ENCODE results near the gene CIRBP. TPM values are rescaled to one million over a fixed set of nuclear protein-coding genes. Genes with fewer than 3 reads are reported as not detected.

Gene CIRBP
- total RNA-seq, 4 donors from 2014 or later = 496 to 546 (median 545) TPM

- H3K4me3 ChIP-seq (ENCODE audit: low read depth, poor library complexity, severe bottlenecking) = no peak overlapping the region
- DNase-seq (ENCODE audit: low spot score in 2 of 2) = no peak
- intact Hi-C loops (cut with DNase I; ENCODE audit: low total_unique reads) = no loop called here
- 56 to 74% methylated on average over 10 to 14 of the region's 14 CpGs for WGBS, 2 donors
- no peak for TF ChIP-seq POLR2A (IDR thresholded peaks at IDR 0.05)
- no peak for TF ChIP-seq CTCF (IDR thresholded peaks at IDR 0.05)
Observed at GRCh38 chr19:1294688-1295087, 25.6 kb downstream of the CIRBP start.

DNA sequence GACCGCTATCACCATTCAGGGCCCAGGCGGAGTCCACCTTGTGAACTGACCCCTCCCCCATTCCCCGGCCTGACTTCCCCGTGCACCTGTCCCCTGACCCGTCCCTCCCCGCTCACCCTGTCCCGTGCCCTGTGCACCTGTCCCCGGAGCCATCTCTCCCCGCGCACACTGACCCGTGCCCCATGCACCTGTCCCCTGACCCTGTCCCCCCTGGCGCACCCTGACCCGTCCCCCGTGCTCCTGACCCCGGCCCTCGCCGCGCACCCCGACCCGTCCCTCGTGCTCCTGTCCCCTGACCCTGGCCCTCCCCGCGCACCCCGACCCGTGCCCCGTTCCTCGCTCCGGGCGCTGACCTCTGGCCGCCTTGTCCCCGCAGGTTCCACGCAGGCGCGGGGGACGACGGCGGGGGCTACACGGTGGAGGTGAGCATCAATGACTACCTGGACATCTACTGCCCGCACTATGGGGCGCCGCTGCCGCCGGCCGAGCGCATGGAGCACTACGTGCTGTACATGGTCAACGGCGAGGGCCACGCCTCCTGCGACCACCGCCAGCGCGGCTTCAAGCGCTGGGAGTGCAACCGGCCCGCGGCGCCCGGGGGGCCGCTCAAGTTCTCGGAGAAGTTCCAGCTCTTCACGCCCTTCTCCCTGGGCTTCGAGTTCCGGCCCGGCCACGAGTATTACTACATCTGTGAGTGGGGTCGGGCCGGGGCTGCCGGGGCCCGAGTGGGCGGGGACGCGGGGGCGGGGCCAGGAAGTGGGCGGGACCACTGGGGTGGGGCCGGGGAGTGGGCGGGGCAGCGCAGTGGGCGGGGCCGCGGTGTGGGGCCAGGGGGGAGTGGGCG lies 26.3 kb downstream of the CIRBP start:
- TF ChIP-seq POLR2A (IDR thresholded peaks at IDR 0.05) (no peak), CTCF (IDR thresholded peaks at IDR 0.05) (no peak)
- WGBS, 2 donors = 20 to 26% methylated on average over 13 to 38 of the region's 82 CpGs
- DNase-seq (ENCODE audit: low spot score in 2 of 2) = no peak
- intact Hi-C loops (cut with DNase I; ENCODE audit: low total_unique reads) = no loop called here
- H3K4me3 ChIP-seq (ENCODE audit: low read depth, poor library complexity, severe bottlenecking) = no peak overlapping the region

- H3K4me3 ChIP-seq (ENCODE audit: low read depth, poor library complexity, severe bottlenecking) = no peak overlapping the region
- intact Hi-C loops (cut with DNase I; ENCODE audit: low total_unique reads) = no loop called here
- TF ChIP-seq POLR2A (IDR thresholded peaks at IDR 0.05) (no peak), CTCF (IDR thresholded peaks at IDR 0.05) (no peak)
- DNase-seq (ENCODE audit: low spot score in 2 of 2) = no peak
- 76 to 78% methylated on average over 12 to 13 of the region's 13 CpGs for WGBS, 2 donors
Observed at GRCh38 chr19:1296078-1296477, 26.9 kb downstream of the CIRBP start.

DNA sequence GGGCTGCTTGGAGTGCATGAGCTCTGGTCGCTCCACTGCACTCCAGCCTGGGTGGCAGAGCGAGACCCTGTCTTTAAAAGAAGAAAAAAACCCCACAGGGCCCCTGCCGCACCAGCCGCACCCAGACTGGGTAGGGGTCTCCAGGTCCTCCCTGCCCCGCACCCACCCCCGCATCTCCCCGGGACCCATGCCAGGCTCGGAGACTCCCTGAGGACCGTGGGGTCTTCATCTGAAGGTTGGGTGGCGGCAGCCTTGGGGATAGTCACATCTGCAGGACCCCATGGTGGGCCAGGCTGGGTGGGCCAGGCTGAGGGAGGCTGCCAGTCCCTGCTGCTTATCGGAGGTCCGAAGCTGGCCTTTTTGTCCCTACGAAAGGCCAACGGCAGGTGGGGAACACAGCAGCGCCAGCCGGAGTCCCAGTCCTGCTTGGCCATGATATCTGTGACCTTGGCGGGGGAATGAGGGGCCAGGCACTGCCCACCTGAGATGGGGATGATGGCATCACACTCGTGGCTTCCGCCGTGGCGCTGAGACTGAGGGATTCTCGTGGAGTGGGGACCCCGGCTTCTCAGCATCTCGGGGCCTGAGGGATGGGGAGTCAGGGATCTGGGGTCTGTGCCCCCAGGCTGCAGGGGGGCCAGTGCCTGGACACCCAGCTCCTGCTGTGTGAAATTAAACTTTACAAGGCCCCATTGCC lies 27.6 kb downstream of the CIRBP start:
- 83 to 89% methylated on average over 24 of the region's 24 CpGs for WGBS, 2 donors

GRCh38 chr19:1298235-1298634 lies 29.1 kb downstream of the CIRBP start:
- H3K4me3 ChIP-seq (ENCODE audit: low read depth, poor library complexity, severe bottlenecking) = no peak overlapping the region
- no peak for TF ChIP-seq CTCF (IDR thresholded peaks at IDR 0.05)
- intact Hi-C loops (cut with DNase I; ENCODE audit: low total_unique reads) = no loop called here
- WGBS, 2 donors = 91 to 94% methylated on average over 8 of the region's 8 CpGs
- no peak for DNase-seq (ENCODE audit: low spot score in 2 of 2)

More for the DNA sequence above, 27.6 kb downstream of the CIRBP start:
- no peak for DNase-seq (ENCODE audit: low spot score in 2 of 2)
- H3K4me3 ChIP-seq (ENCODE audit: low read depth, poor library complexity, severe bottlenecking) = no peak overlapping the region
- intact Hi-C loops (cut with DNase I; ENCODE audit: low total_unique reads) = no loop called here
- no peak for TF ChIP-seq CTCF (IDR thresholded peaks at IDR 0.05)
- TF ChIP-seq POLR2A (IDR thresholded peaks at IDR 0.05) = no peak
